Hepatocyte (in vitro differentiated cells): ENCODE data around the gene TMEM185A. TPM values are rescaled to one million over a fixed set of nuclear protein-coding genes. Genes with fewer than 3 reads are reported as not detected.
A peak's percentile ranks its signal among the peaks of the same experiment; 100 is the strongest.

Experiments used
- DNase-seq: peaks from one replicate; pipeline ENCODE4 v3.0.0-alpha.2; 2016; ENCODE audit warnings: low spot score
- H2AFZ ChIP-seq: fragments of 200-600 bp; sonication (generic); 2 replicates; pipeline ENCODE4 v1.6.0; 2016; ENCODE audit warnings: antibody characterized with exemption, mild to moderate bottlenecking
- H3K27ac ChIP-seq: fragments of 200-600 bp; sonication (generic); 2 replicates; pipeline ENCODE4 v1.5.1; 2016; ENCODE audit warnings: mild to moderate bottlenecking
- H3K27me3 ChIP-seq: fragments of 200-600 bp; sonication (generic); 2 replicates; pipeline ENCODE4 v1.6.1; 2016
- H3K36me3 ChIP-seq: fragments of 200-600 bp; sonication (generic); replicated peaks from 2 replicates; pipeline ENCODE4 v1.5.1; 2016; ENCODE audit warnings: low read depth; ENCODE audit not compliant: insufficient read depth
- H3K4me1 ChIP-seq: fragments of 200-600 bp; sonication (generic); 2 replicates; pipeline ENCODE4 v1.5.1; 2016; ENCODE audit warnings: mild to moderate bottlenecking, moderate library complexity; ENCODE audit not compliant: insufficient read depth
- H3K4me2 ChIP-seq: fragments of 200-600 bp; sonication (generic); 2 replicates; pipeline ENCODE4 v1.6.0; 2016
- H3K4me3 ChIP-seq: fragments of 200-600 bp; sonication (generic); 2 replicates; pipeline ENCODE4 v1.5.1; 2016; ENCODE audit warnings: mild to moderate bottlenecking
- H3K79me2 ChIP-seq: fragments of 200-600 bp; sonication (generic); 2 replicates; pipeline ENCODE4 v1.6.0; 2017; ENCODE audit warnings: mild to moderate bottlenecking
- H3K9me2 ChIP-seq: fragments of 200-600 bp; sonication (generic); replicated peaks from 2 replicates; pipeline ENCODE4 v1.6.0; 2017; ENCODE audit warnings: mild to moderate bottlenecking; ENCODE audit not compliant: insufficient read depth
- H3K9me3 ChIP-seq: fragments of 200-600 bp; sonication (generic); 2 replicates; pipeline ENCODE4 v1.5.1; 2016; ENCODE audit warnings: low read depth, mild to moderate bottlenecking
- H4K20me1 ChIP-seq: fragments of 200-600 bp; sonication (generic); 2 replicates; pipeline ENCODE4 v1.6.0; 2016; ENCODE audit warnings: mild to moderate bottlenecking; ENCODE audit not compliant: insufficient read depth, poor library complexity, severe bottlenecking
- CTCF ChIP-seq: fragments of 200-600 bp; sonication (generic); IDR thresholded peaks from 2 replicates; pipeline ENCODE4 v1.5.1; 2016; ENCODE audit warnings: antibody characterized with exemption, mild to moderate bottlenecking; ENCODE audit not compliant: poor library complexity
- EZH2 ChIP-seq: fragments of 200-600 bp; sonication (generic); IDR thresholded peaks from 2 replicates; pipeline ENCODE4 v1.6.1; 2016; ENCODE audit warnings: antibody characterized with exemption, mild to moderate bottlenecking, borderline replicate concordance
- EZH2phosphoT487 ChIP-seq: fragments of 200-600 bp; sonication (generic); IDR thresholded peaks from one replicate; pipeline ENCODE4 v1.6.1; 2018; ENCODE audit warnings: antibody characterized with exemption, mild to moderate bottlenecking, low read depth, moderate library complexity; ENCODE audit not compliant: unreplicated experiment, severe bottlenecking
- WGBS: methylation state at CpG from one replicate; pipeline ENCODE4 v1.1.6; 2016; ENCODE audit warnings: low lambda C conversion rate; ENCODE audit errors: missing lambda C conversion rate; 5-methylcytosine and 5-hydroxymethylcytosine counted together
- polyA plus RNA-seq: library from polyadenylated mRNA; unstranded; fragments of >200 nt; fragmentation: Nextera tagmentation; extraction: Ambion mirVana; gene quantifications from 2 replicates; pipeline ENCODE4 v1.2.1, GENCODE V29; 2016
- total RNA-seq: library from RNA; depleted of rRNA; stranded (reverse); fragments of >200 nt; gene quantifications from 2 replicates; pipeline ENCODE4 v1.2.3, GENCODE V29; 2014

Gene TMEM185A
- total and polyA plus RNA-seq, 2 experiments from 2014 or later: 45.6 to 45.7 TPM

DNA sequence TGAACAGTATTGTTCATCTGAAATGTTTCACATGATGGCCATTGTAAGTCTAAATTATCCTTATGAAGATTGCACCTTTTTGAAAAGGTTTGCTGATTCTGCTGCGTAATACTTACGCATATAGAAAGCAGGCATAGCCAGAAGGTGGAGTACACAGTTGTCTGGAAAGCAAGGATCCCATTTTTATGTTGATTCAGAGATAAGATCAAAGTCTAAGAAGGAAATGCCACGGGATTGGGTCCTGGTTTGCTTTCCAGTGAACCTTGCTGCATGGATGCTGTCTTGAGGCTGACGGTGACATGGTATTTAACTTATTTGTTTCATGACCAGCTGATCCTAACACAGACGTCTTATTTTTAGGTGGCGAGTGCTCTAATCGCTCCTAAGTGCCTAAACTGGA lies 59.8 kb downstream of the TMEM185A start:
- 55% methylated on average over 7 of the region's 7 CpGs for WGBS
- H3K4me3 ChIP-seq: no peak overlapping the region

GRCh38 chrX:149570668-149571067 lies 60.9 kb downstream of the TMEM185A start:
- TF ChIP-seq EZH2phosphoT487 (no peak), CTCF (no peak), EZH2 (no peak)
- no peak overlapping the region for H3K27ac ChIP-seq
- H3K9me3 ChIP-seq: no peaks in the 10 kb centered on the region

More for the DNA sequence above, 59.8 kb downstream of the TMEM185A start:
- H2AFZ ChIP-seq: no peak overlapping the region
- TF ChIP-seq EZH2phosphoT487 (no peak), CTCF (no peak), EZH2 (no peak)
- H3K9me2 ChIP-seq: no peaks in the 10 kb centered on the region
- DNase-seq: peak; percentile 4
- no peaks in the 10 kb centered on the region for H3K9me3 ChIP-seq
- H3K4me2 ChIP-seq: no peak overlapping the region
- no peaks in the 10 kb centered on the region for H3K79me2 ChIP-seq
- H3K27me3 ChIP-seq: no peaks in the 10 kb centered on the region
- H3K36me3 ChIP-seq: no peaks in the 10 kb centered on the region
- H3K27ac ChIP-seq: no peak overlapping the region
- no peaks in the 10 kb centered on the region for H3K4me1 ChIP-seq
- no peaks in the 10 kb centered on the region for H4K20me1 ChIP-seq

GRCh38 chrX:149569770-149570169 lies 61.8 kb downstream of the TMEM185A start:
- Histone ChIP-seq H2AFZ (no peak overlapping the region), H3K4me3 (no peak overlapping the region), H3K9me3 (no peaks in the 10 kb centered on the region), H3K4me1 (no peaks in the 10 kb centered on the region), H3K79me2 (no peaks in the 10 kb centered on the region), H3K4me2 (no peak overlapping the region), H3K27me3 (no peaks in the 10 kb centered on the region), H3K9me2 (no peaks in the 10 kb centered on the region), H4K20me1 (no peaks in the 10 kb centered on the region), H3K36me3 (no peaks in the 10 kb centered on the region), H3K27ac (no peak overlapping the region)
- DNase-seq: no peak
- WGBS: 59% methylated on average over 2 of the region's 2 CpGs
- TF ChIP-seq EZH2 (no peak), CTCF (no peak), EZH2phosphoT487 (no peak)

More at GRCh38 chrX:149570668-149571067, 60.9 kb downstream of the TMEM185A start:
- Histone ChIP-seq H3K4me3 (no peak overlapping the region), H3K9me2 (no peaks in the 10 kb centered on the region), H2AFZ (no peak overlapping the region), H3K79me2 (no peaks in the 10 kb centered on the region), H3K36me3 (no peaks in the 10 kb centered on the region), H3K4me2 (no peak overlapping the region), H4K20me1 (no peaks in the 10 kb centered on the region), H3K27me3 (no peaks in the 10 kb centered on the region), H3K4me1 (no peaks in the 10 kb centered on the region)
- WGBS: 48% methylated on average over 6 of the region's 6 CpGs
- DNase-seq: peak; percentile 44
